ENCODE results near the gene ACTL10. TPM values are rescaled to one million over a fixed set of nuclear protein-coding genes. Genes with fewer than 3 reads are reported as not detected.

Gene ACTL10
- total and polyA plus RNA-seq, 2 experiments from 2014 or later, result 0.71 to 1.9 TPM

GRCh38 chr20:33648396-33649004, 18.2 kb upstream of the ACTL10 start:
- H4K20me1 ChIP-seq (replicated peaks; ENCODE audit: insufficient read depth), result peaks cover 3% of the 10 kb centered on the region; the same call in 1 of the 2 replicates
- no peak overlapping the region for H3K4me2 ChIP-seq
- H3K9me3 Mint-ChIP-seq, result no peaks in the 10 kb centered on the region
- no peaks in the 10 kb centered on the region; the same call in 1 of the 2 replicates for H3K4me1 ChIP-seq (ENCODE audit: insufficient read depth)
- H2AFZ ChIP-seq, result no peak overlapping the region
- H3K36me3 Mint-ChIP-seq (ENCODE audit: low read depth), result peaks cover 14% of the 10 kb centered on the region; the same call in 2 of the 3 replicates
- H3K4me3 Mint-ChIP-seq, result no peak overlapping the region
- H3K4me3 ChIP-seq, result no peak overlapping the region
- no peaks in the 10 kb centered on the region for H3K27me3 ChIP-seq (ENCODE audit: insufficient read depth)
- H3K79me2 ChIP-seq (replicated peaks; ENCODE audit: insufficient read depth), result no peaks in the 10 kb centered on the region
- H3K27ac ChIP-seq (ENCODE audit: low read depth), result no peak overlapping the region
- H3K36me3 ChIP-seq (ENCODE audit: insufficient read depth), result no peaks in the 10 kb centered on the region
- no peaks in the 10 kb centered on the region for H3K9me2 ChIP-seq (ENCODE audit: insufficient read depth)
- no peak overlapping the region for H3K27ac Mint-ChIP-seq
- TF ChIP-seq ZNF462 (CRISPR knock-in tag; IDR thresholded peaks at IDR 0.05), result no peak
- no peak for TF ChIP-seq ETS1 (IDR thresholded peaks at IDR 0.05)
- TF ChIP-seq CTCF (conservative IDR thresholded peaks at IDR 0.05; ENCODE audit: low read depth in 2 of 2), result no peak
- no peak for TF ChIP-seq NANOG (IDR thresholded peaks at IDR 0.05; ENCODE audit: borderline replicate concordance)
- TF ChIP-seq ZNF114 (CRISPR knock-in tag; IDR thresholded peaks at IDR 0.05), result no peak
- TF ChIP-seq JUNB (IDR thresholded peaks at IDR 0.05; ENCODE audit: unreplicated experiment), result no peak
- no peak for TF ChIP-seq EZH2 (IDR thresholded peaks at IDR 0.05; ENCODE audit: low read depth, unreplicated experiment)
- TF ChIP-seq EZH2phosphoT487 (IDR thresholded peaks at IDR 0.05; ENCODE audit: unreplicated experiment), result no peak
- no peak for TF ChIP-seq REST (IDR thresholded peaks at IDR 0.05; ENCODE audit: unreplicated experiment)
- TF ChIP-seq STAT1 (IDR thresholded peaks at IDR 0.05; ENCODE audit: unreplicated experiment), result no peak
- TF ChIP-seq ZNF331 (CRISPR knock-in tag; IDR thresholded peaks at IDR 0.05; ENCODE audit: low read depth), result no peak
- TF ChIP-seq POLR2AphosphoS5 (IDR thresholded peaks at IDR 0.05; ENCODE audit: low read depth), result no peak
- no peak for TF ChIP-seq CREB1 (CRISPR knock-in tag; IDR thresholded peaks at IDR 0.05; ENCODE audit: low read depth)
- H3K27me3 Mint-ChIP-seq (ENCODE audit: insufficient read depth, low read depth, poor library complexity), result peaks cover 2% of the 10 kb centered on the region
- H3K4me1 Mint-ChIP-seq, result peaks cover 10% of the 10 kb centered on the region; the same call in 2 of the 3 replicates
- ATAC-seq, result no peak
- DNase-seq (ENCODE audit: low spot score), result no peak
- H3F3A ChIP-seq (replicated peaks; ENCODE audit: low read depth), result no peaks in the 10 kb centered on the region

Measured in GM23338 (cell line).